Lower leg skin (tissue), 4 donors: ENCODE measurements around the gene PLPPR2. TPM values are rescaled to one million over a fixed set of nuclear protein-coding genes. Genes with fewer than 3 reads are reported as not detected.

Experiments
- DNase-seq, 2 donors: peaks; one replicate each; pipeline ENCODE4 v3.0.0-alpha.2; 2019; ENCODE audit warnings: low spot score in 2 of 2
- H3K4me3 ChIP-seq: fragments of 200-600 bp; sonication (generic); 2 replicates; pipeline ENCODE4 v1.5.1; 2017; ENCODE audit warnings: mild to moderate bottlenecking, low read depth; ENCODE audit not compliant: poor library complexity, severe bottlenecking
- POLR2A ChIP-seq, 2 donors: fragments of 450-650 bp; IDR thresholded peaks; one replicate each; pipeline ENCODE4 v1.6.1; 2016 to 2017; ENCODE audit warnings: antibody characterized with exemption in 2 of 2, mild to moderate bottlenecking in 1 of 2, moderate library complexity in 1 of 2
- WGBS, 2 donors: methylation state at CpG; one replicate each; pipeline ENCODE4 v1.1.5; 2018; 5-methylcytosine and 5-hydroxymethylcytosine counted together
- intact Hi-C: fragments of 100-400 bp; cut with DNase I; formaldehyde crosslinking; loops from one replicate; pipeline ENCODE4 v1.15.0; 2023; ENCODE audit warnings: low total_unique reads
- total RNA-seq, 4 donors: library from RNA; depleted of rRNA; stranded (reverse); fragments of >200 nt; gene quantifications; one replicate each; pipeline ENCODE4 v1.1.0, GENCODE V29; 2016
- TF ChIP-seq, protein P1 (sequence below), 3 donors: fragments of 450-650 bp; IDR thresholded peaks; one replicate each; pipeline ENCODE4 v1.5.1; 2016; ENCODE audit warnings: antibody characterized with exemption in 3 of 3, mild to moderate bottlenecking in 3 of 3, moderate library complexity in 2 of 3

Gene PLPPR2
- total RNA-seq, 4 donors from 2014 or later, result 18.6 to 40.6 (median 29.8) TPM

DNA sequence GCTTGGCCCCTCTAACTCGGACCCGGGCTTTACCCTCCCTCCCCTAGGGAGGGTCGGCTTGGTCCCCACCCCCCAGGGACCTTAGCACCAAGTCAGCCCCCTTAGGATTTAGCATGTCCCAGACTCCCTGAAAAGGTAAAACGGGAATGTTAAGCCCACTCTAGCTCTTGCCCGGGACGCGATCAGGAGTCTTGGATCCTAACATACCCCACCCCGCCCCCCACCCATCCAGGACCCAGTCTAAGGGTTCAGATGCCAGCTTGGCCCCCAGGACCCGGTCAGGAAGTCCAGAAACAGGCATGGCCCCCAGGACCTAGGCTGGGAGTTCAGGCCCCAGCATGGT, 28.4 kb downstream of the PLPPR2 start:
- TF ChIP-seq, protein P1, sequence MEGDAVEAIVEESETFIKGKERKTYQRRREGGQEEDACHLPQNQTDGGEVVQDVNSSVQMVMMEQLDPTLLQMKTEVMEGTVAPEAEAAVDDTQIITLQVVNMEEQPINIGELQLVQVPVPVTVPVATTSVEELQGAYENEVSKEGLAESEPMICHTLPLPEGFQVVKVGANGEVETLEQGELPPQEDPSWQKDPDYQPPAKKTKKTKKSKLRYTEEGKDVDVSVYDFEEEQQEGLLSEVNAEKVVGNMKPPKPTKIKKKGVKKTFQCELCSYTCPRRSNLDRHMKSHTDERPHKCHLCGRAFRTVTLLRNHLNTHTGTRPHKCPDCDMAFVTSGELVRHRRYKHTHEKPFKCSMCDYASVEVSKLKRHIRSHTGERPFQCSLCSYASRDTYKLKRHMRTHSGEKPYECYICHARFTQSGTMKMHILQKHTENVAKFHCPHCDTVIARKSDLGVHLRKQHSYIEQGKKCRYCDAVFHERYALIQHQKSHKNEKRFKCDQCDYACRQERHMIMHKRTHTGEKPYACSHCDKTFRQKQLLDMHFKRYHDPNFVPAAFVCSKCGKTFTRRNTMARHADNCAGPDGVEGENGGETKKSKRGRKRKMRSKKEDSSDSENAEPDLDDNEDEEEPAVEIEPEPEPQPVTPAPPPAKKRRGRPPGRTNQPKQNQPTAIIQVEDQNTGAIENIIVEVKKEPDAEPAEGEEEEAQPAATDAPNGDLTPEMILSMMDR (IDR thresholded peaks at IDR 0.05), result no peak
- no peak for TF ChIP-seq POLR2A (IDR thresholded peaks at IDR 0.05)
- intact Hi-C loops, result no loop called here
- 3 to 4% methylated on average over 7 of the region's 9 CpGs for WGBS, 2 donors
- no peak overlapping the region for H3K4me3 ChIP-seq
- no peak for DNase-seq

DNA sequence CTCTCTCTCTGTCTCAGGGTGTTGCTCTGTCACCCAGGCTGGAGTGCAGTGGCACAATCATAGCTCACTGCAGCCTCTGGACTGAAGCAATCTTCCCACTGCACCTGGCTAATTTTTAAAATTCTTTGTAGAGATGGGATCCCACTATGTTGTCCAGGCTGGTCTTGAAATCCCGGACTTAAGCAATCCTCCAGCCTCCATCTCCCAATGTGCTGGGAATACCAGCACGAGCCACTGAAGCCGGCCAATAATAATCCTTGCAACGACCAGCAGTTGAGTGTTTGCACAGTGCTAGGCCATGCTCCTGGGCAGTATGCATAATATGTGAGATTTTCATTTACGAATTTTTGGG, 29.5 kb downstream of the PLPPR2 start:
- no peak overlapping the region for H3K4me3 ChIP-seq
- TF ChIP-seq POLR2A (IDR thresholded peaks at IDR 0.05), result no peak
- TF ChIP-seq, protein P1 (IDR thresholded peaks at IDR 0.05), result no peak
- WGBS, 2 donors, result 86 to 87% methylated on average over 5 of the region's 5 CpGs
- DNase-seq, result no peak
- intact Hi-C loops, result no loop called here

DNA sequence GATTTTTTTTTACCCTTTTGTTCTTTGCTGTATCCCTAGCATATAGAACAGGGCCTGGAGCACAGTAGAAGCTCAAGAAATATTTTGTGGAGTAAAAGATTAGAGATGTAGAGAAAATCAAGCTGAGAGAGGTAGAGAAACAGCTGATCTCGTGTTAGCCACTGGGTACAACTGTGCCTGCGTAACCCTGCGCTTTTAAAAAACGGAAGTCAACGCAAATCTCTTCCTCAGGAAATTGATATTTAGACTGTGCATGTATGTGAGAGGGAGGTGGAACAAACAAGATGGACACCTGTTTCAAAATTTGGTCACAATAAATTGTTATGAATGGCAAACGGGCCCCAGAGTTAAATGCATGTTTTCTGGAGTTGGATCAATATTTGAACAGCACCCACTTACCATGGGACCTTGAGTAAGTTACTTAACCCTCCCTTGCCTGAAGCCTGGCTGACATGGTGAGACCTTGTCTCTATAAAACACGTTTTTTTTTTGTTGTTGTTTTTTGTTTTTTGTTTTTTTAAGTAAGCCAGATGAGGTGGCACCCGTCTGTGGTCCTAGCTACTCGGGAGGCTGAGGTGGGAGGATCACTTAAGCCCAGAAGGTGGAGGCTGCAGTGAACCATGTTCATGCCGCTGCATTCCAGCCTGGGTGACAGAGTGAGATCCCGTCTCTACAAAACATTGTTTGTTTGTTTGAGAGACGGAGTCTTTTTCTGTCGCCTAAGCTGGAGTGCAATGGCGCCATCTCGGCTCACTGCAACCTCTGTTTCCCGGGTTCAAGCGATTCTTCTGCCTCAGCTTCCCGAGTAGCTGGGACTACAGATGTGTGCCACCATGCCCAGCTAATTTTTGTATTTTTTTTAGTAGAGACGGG, 32.2 kb downstream of the PLPPR2 start:
- no peak overlapping the region for H3K4me3 ChIP-seq
- WGBS, 2 donors, result 72 to 79% methylated on average over 19 of the region's 19 CpGs
- TF ChIP-seq POLR2A (IDR thresholded peaks at IDR 0.05), result no peak
- no peak for DNase-seq
- intact Hi-C loops, result no loop called here

DNA sequence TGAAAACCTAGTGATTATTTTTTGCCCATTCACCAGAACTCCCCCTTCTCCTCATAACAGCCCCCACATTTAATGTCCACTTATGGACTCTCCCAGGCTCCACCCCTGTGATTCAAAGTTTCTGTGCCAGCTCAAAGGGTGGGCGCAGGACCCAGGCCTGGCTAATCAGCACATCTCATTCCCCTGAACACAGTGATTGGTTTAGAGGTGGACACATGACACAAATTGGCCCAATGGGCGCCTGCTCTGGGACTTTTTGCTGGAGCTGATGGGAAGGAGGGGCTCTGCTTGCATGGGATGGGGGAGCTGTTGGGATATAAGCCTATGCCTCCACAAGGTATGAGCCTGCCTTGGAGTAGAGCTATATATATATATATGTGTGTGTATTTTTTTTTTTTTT, 35.1 kb downstream of the PLPPR2 start:
- TF ChIP-seq POLR2A (IDR thresholded peaks at IDR 0.05), result no peak
- TF ChIP-seq, protein P1 (IDR thresholded peaks at IDR 0.05), result no peak
- DNase-seq, result no peak
- no peak overlapping the region for H3K4me3 ChIP-seq
- intact Hi-C loops, result no loop called here
- WGBS, 2 donors, result 92% methylated on average over 2 of the region's 2 CpGs

DNA sequence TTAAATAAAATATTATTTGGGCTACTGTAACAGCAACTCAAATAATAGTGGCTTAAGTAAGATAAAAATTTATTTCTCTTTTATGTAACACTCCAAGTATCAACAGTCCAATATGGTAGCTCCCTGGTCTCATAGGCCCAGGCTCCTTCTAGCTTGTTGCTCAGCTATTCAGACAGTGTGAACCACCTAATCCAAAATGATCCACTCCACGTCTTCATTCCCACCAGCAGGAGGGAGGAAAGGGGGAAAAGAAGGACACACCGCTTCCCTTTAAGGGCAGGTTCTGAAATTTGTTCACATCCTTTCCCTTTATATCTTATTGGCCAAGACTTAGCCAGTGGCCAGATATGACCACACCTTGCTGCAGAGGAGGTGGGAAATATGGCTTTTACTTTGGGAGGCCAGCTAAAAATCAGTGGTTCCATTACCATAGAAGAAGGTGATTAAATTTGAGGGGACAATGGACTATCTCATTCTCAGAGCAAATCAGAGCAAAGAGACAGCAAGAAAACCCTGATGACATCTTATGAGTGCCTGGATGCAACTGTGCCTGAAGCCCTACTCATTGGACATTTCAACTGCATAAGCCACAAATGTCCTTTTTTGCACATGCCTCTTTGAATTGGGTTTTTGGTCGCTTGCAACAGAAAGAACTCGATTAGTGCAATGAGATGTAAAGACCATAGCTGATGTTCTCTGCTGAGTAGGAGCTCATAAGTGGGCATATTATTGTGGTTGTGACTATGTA, 35.9 kb downstream of the PLPPR2 start:
- intact Hi-C loops, result no loop called here
- 77 to 83% methylated on average over 4 of the region's 4 CpGs for WGBS, 2 donors

More for the DNA sequence above, 35.9 kb downstream of the PLPPR2 start:
- TF ChIP-seq, protein P1 (IDR thresholded peaks at IDR 0.05), result no peak
- TF ChIP-seq POLR2A (IDR thresholded peaks at IDR 0.05), result no peak
- H3K4me3 ChIP-seq, result no peak overlapping the region
- no peak for DNase-seq
